Measurements from ENCODE around the gene SUSD5.
A peak's percentile ranks its signal among the peaks of the same experiment; 100 is the strongest.
"Not testable (repeated sequence)": the region's sequence is repeated elsewhere in the genome, so short reads cannot be mapped to it uniquely, and the experiment has no call there.

Gene SUSD5

DNA sequence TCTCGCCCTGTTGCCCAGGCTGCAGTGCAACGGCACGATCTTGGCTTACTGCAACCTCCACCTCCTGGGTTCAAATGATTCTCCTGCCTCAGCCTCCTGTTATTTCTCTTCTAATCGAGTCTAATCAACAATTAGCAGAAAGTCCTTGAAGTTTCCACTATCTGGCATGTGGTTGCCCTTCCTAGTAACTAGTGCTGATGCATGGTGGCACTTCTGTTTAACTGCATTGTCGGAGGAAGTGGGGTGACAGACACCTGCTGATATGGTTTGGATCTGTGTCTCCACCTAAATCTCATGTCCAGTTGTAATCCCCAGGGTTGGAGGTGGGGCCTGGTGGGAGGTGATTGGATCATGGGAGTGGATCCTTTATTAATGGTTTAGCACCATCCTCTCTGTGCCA, 95.6 kb downstream of the SUSD5 start:
- H3K27me3 Mint-ChIP-seq: no peaks in the 10 kb centered on the region
- peaks cover 21% of the 10 kb centered on the region for H3K4me1 Mint-ChIP-seq
- H3K36me3 Mint-ChIP-seq: peaks cover 63% of the 10 kb centered on the region
- H3K4me3 Mint-ChIP-seq: no peak overlapping the region
- H3K9me3 Mint-ChIP-seq: no peaks in the 10 kb centered on the region
- no peak overlapping the region for H3K27ac Mint-ChIP-seq
- ATAC-seq: no peak

DNA sequence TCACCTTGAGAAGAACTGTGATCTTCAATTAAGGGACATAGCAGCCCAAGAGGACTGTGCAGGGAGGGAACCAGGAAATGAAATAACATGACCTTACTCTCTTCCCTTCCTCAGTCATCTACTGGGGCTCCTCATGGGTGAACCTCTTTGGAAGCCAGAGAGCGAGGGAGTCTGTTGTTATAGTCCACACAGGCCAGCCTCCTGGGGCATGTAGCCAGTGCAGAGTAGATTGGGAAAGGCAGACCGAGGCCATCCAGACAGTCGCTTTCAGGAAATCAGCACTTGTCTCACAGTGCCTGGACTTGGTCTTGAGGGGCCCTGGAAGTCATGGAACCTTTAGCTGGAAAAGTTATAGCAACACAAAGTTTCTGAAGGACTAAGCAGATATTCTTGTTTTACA, 98.7 kb downstream of the SUSD5 start:
- no peak overlapping the region for H3K4me3 Mint-ChIP-seq
- H3K27me3 Mint-ChIP-seq: no peaks in the 10 kb centered on the region
- no peaks in the 10 kb centered on the region for H3K9me3 Mint-ChIP-seq
- ATAC-seq: no peak
- peak overlapping the region; percentile 10 for H3K27ac Mint-ChIP-seq
- H3K36me3 Mint-ChIP-seq: peaks cover 53% of the 10 kb centered on the region
- H3K4me1 Mint-ChIP-seq: peaks cover 41% of the 10 kb centered on the region

DNA sequence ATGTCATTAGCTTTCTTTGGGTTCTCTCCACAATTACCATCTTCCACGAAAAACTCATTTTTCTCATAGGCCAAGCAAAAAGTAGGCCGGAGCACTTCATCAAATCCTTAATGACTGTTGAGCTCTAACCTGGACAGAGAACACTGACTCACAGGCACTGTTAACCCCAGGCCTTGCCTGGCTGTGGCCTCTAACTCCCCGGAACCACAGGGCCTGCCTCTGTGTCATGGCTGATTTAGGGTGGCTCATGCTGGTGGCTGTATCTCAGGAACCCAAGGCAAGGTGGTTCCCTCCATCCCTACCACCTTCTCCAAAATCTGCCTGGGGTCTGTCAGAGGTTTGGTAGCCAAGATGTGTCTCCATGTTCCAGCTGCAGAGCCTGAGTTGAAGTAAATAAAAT, 101.1 kb downstream of the SUSD5 start:
- H3K4me1 Mint-ChIP-seq: peaks cover 53% of the 10 kb centered on the region
- H3K36me3 Mint-ChIP-seq: peaks cover 39% of the 10 kb centered on the region
- no peaks in the 10 kb centered on the region for H3K9me3 Mint-ChIP-seq
- peak overlapping the region; percentile 48 for H3K27ac Mint-ChIP-seq
- H3K27me3 Mint-ChIP-seq: no peaks in the 10 kb centered on the region
- H3K4me3 Mint-ChIP-seq: no peak overlapping the region
- ATAC-seq: no peak

DNA sequence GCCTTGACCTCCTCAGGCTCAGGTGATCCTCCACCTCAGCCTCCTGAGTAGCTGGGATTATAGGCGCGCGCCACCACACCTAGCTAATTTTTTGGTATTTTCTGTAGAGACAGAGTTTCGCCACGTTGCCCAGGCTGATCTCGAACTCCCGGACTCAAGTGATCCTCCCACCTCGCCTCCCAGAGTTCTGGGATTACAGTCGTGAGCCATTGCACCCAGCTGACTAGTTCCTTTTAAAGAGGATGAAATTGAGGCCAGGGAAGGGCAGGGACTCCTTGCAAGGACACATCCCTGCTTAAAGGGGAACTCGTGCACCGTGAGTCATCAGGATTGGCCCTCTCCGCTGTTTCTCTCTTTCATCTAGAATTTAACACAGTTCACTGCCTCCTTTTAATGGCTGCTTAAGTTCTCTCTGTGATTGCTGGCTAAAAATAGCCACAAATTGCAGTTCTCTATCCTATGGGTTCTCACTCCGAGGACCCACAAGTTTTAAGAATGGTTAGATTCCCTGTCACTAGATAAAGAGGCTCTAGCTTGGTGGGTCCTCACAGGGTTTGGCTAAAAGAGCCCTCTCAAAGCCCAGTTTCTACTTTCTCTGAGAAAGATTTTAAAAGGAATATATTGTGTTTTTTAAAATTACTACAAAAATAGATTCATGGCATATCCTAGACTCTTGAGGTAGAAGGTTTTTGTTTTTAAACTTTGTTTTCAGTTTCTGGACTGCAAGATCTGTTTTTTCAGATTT, 103.4 kb downstream of the SUSD5 start:
- H3K27ac Mint-ChIP-seq: peak overlapping the region; percentile 92
- no peaks in the 10 kb centered on the region for H3K27me3 Mint-ChIP-seq
- ATAC-seq: no peak
- H3K4me1 Mint-ChIP-seq: peaks cover 71% of the 10 kb centered on the region
- H3K4me3 Mint-ChIP-seq: peak overlapping the region; percentile 94
- no peaks in the 10 kb centered on the region for H3K9me3 Mint-ChIP-seq
- peaks cover 22% of the 10 kb centered on the region for H3K36me3 Mint-ChIP-seq

DNA sequence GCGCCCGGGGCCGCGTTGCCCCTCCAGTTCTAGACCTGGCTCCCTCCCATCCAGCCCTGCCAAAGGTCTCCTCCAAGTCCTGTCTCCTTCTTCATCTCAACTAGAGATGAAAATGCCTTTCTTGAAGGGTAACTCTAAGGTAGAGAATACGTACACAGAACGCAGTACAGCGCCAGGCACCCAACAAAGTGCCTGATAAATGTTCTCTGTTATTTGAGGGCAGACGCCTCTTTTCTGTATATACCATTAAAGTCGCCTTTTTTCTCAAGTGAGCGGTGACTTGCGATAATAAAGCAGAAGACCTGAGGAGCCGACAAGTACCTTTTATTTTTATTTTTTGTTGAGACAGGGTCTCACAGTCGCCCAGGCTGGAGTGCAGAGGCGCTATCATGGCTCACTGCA, 104.0 kb downstream of the SUSD5 start:
- peaks cover 74% of the 10 kb centered on the region for H3K4me1 Mint-ChIP-seq
- H3K36me3 Mint-ChIP-seq: peaks cover 20% of the 10 kb centered on the region
- peak overlapping the region; percentile 94 for H3K4me3 Mint-ChIP-seq
- H3K27me3 Mint-ChIP-seq: no peaks in the 10 kb centered on the region
- H3K9me3 Mint-ChIP-seq: no peaks in the 10 kb centered on the region
- H3K27ac Mint-ChIP-seq: peak overlapping the region; percentile 92
- ATAC-seq: no peak

DNA sequence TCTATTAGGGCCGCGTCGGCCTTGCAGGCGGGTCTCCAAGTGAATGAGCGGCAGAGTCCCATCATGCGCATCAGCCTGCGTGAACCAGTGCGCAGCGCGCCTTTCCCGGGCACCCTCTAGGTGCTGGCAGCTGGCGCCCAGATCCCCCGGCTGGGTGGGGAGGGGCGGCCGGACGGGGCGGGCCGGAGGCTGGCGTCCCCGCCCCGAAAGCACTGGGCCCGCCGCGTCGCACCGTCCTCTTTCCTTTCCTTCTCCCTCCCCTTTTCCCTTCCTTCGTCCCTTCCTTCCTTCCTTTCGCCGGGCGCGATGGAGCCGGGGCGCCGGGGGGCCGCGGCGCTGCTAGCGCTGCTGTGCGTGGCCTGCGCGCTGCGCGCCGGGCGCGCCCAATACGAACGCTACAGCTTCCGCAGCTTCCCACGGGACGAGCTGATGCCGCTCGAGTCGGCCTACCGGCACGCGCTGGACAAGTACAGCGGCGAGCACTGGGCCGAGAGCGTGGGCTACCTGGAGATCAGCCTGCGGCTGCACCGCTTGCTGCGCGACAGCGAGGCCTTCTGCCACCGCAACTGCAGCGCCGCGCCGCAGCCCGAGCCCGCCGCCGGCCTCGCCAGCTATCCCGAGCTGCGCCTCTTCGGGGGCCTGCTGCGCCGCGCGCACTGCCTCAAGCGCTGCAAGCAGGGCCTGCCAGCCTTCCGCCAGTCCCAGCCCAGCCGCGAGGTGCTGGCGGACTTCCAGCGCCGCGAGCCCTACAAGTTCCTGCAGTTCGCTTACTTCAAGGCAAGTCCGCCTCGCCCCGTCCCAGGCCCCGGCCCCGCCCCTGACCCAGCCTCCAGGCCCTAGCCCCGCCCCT, 104.6 kb downstream of the SUSD5 start, which contains the start of gene CRTAP:
CRTAP (plus strand) TSS at position 243 of the 850 bp plus-strand sequence; CDS start at position 307, 64 bp downstream.
- Mint-ChIP-seq H3K9me3 (no peaks in the 10 kb centered on the region), H3K4me1 (peaks cover 73% of the 10 kb centered on the region), H3K27ac (peak within 1 kb of the TSS; percentile 92), H3K36me3 (peaks cover 16% of the 10 kb centered on the region), H3K27me3 (no peaks in the 10 kb centered on the region), H3K4me3 (peak within 1 kb of the TSS; percentile 94)
- peak; percentile 94 for ATAC-seq

DNA sequence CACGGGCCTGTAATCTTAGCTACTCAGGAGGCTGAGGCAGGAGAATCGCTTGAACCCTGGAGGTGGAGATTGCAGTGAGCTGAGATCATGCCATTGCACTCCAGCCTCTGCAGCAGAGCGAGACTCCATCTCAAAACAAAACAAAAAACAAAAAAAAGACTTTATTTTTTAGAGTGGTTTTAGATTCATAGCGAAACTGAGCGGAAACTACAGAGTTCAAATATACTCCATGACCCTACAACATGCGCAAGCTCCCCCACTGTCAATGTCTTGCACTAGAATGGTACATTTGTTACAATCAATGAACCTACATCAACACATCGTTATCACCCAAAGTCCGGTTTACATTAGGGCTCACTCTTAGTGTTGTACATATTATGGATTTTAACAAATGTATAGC, 107.0 kb downstream of the SUSD5 start:
- Mint-ChIP-seq H3K9me3 (peaks cover 5% of the 10 kb centered on the region), H3K4me3 (peak overlapping the region; percentile 25), H3K4me1 (peaks cover 59% of the 10 kb centered on the region), H3K36me3 (no peaks in the 10 kb centered on the region), H3K27me3 (no peaks in the 10 kb centered on the region), H3K27ac (peak overlapping the region; percentile 82)
- peak; percentile 51 for ATAC-seq

DNA sequence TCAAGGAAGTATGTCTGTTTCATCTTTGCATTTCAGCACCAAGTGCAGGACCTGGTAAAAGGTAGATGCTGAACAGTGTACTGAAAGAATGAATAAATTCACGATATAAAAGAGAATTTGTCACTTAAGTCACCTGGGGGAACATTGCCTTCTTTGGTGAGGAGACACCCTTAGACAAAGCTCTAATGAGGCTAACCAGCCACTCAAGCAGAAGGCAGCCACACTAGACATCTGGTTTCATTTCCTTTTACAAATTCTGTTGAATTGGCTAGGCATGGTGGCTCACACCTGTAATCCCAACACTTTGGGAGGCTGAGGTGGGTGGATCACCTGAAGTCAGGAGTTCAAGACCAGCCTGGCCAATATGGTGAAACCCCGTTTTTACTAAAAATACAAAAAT, 111.8 kb downstream of the SUSD5 start:
- H3K9me3 Mint-ChIP-seq, H3K36me3 Mint-ChIP-seq, H3K4me3 Mint-ChIP-seq, H3K27me3 Mint-ChIP-seq: not testable (repeated sequence)
- ATAC-seq: peak; percentile 84
- Mint-ChIP-seq H3K27ac (peak overlapping the region; percentile 38), H3K4me1 (peaks cover 35% of the 10 kb centered on the region)

DNA sequence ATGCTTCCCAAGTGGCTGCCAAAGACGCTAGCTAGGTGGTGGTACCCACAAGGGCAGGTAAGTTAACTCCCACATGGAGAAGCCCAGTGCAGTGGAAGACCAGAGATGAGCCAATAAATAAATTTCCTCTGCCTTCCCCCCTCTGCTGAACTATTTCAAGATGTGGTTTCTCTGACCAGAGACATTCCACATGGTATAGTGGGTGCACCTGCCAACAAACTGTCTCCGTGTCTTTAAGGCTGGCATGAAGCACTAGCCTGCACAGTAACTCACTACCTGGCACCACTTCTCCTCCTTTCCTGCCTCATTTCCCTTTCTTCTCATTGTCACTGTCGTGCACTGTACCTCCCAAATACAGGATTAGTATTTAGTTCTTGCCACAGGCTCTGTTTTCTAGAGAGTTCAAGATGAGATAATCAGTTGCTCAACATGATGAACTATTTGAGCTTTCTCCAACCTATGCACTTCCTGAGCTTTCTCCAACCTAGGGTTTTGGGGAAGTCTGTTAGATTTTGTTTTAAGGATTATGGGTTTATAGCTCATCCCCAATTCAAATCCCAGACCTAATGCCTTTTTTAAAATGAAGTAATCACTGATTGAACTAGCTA, 113.2 kb downstream of the SUSD5 start:
- Mint-ChIP-seq H3K9me3 (peaks cover 5% of the 10 kb centered on the region), H3K27me3 (no peaks in the 10 kb centered on the region), H3K36me3 (no peaks in the 10 kb centered on the region), H3K27ac (no peak overlapping the region), H3K4me1 (peaks cover 23% of the 10 kb centered on the region), H3K4me3 (no peak overlapping the region)
- ATAC-seq: no peak

DNA sequence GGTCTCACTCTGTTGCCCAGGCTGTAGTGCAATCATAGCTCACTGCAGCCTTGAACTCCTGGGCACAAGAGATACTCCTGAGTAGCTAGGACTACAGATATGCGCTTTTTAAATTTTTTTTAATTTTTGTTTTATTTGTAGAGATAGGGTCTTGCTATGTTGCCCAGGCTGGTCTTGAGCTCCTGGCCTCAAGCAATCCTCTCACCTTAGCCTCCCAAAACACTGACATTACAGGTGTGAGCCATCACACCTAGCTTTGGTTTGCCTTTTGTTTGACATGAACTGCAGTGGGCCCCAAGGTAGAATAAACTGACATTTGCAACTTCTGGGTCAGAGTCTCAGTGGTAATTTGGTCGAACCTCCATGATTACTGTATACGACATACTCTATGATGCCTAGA, 113.8 kb downstream of the SUSD5 start:
- Mint-ChIP-seq H3K4me3 (no peak overlapping the region), H3K4me1 (peaks cover 20% of the 10 kb centered on the region), H3K27me3 (no peaks in the 10 kb centered on the region), H3K9me3 (peaks cover 5% of the 10 kb centered on the region), H3K27ac (no peak overlapping the region), H3K36me3 (no peaks in the 10 kb centered on the region)
- ATAC-seq: no peak

DNA sequence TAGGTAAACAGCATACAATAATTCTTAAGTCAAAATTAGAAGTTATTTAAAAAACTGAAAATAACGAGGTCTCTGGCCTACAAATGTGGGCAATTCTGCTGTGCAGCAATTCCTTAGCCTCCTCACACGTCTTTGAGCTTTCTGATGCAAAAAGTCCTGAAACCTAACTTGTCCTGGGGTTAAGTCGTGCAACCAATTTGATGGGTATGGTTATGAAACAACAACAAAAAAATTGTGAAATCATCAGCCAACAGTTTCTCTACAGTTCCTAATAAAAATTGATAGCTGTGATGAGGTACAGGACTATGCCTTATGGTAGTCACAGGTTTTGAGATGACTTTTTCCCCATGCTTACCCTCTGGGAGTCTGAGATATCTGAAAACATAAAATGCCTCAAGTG, 115.1 kb downstream of the SUSD5 start:
- Mint-ChIP-seq H3K4me3 (no peak overlapping the region), H3K27ac (no peak overlapping the region), H3K9me3 (peaks cover 5% of the 10 kb centered on the region)

DNA sequence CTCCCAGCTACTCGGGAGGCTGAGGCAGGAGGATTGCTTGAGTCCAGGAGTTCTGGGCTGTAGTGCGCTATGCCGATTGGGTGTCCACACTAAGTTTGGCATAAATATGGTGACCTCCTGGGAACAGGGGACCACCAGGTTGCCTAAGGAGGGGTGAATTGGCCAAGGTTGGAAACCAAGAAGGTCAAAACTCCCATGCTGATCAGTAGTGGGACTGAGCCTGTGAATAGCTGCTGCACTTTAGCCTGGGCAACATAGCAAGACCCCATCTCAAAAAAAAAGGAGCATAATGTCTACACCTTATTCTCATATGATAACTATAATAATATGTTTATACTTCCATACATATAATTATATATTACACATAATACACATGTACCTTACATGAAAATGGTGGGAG, 115.6 kb downstream of the SUSD5 start:
- no peak for ATAC-seq
- peaks cover 15% of the 10 kb centered on the region for H3K4me1 Mint-ChIP-seq
- H3K27me3 Mint-ChIP-seq: no peaks in the 10 kb centered on the region
- H3K4me3 Mint-ChIP-seq: no peak overlapping the region
- no peaks in the 10 kb centered on the region for H3K36me3 Mint-ChIP-seq
- H3K27ac Mint-ChIP-seq: no peak overlapping the region
- H3K9me3 Mint-ChIP-seq: peaks cover 5% of the 10 kb centered on the region

More for the DNA sequence above, 115.1 kb downstream of the SUSD5 start:
- no peak for ATAC-seq
- peaks cover 15% of the 10 kb centered on the region for H3K4me1 Mint-ChIP-seq
- no peaks in the 10 kb centered on the region for H3K27me3 Mint-ChIP-seq
- no peaks in the 10 kb centered on the region for H3K36me3 Mint-ChIP-seq

DNA sequence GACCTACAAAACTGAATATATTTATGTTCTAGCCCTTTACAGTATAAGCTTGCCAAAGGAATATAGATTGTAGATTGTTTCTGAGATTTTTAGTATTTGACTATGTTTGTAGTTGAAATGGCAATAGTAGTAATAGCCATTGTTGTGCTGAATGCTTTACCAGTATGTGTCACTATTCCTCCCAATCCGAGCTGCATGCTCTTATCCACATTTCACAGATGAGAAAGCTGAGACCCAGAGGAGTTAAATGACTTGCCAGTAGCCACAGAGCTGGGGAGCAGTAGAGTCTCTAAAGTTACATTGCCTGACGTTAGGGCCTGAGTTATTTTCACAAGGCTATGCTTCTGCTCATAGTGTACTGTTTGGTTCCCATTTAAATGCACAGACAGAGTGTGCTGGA, 118.4 kb downstream of the SUSD5 start:
- H3K36me3 Mint-ChIP-seq: no peaks in the 10 kb centered on the region
- H3K27me3 Mint-ChIP-seq: no peaks in the 10 kb centered on the region
- no peak for ATAC-seq
- no peak overlapping the region for H3K4me3 Mint-ChIP-seq
- H3K4me1 Mint-ChIP-seq: peaks cover 13% of the 10 kb centered on the region
- no peak overlapping the region for H3K27ac Mint-ChIP-seq
- H3K9me3 Mint-ChIP-seq: no peaks in the 10 kb centered on the region

Data from stimulated activated memory B cell treated with anti-CD40 and anti-IgM and Interleukin-4, amounts not matched to agents 10 μg/mL and 1 μg/mL and 100 μg/mL, for 72 hours (primary cell).